ENCODE data around the gene MUC5B.

MUC5B gene

DNA sequence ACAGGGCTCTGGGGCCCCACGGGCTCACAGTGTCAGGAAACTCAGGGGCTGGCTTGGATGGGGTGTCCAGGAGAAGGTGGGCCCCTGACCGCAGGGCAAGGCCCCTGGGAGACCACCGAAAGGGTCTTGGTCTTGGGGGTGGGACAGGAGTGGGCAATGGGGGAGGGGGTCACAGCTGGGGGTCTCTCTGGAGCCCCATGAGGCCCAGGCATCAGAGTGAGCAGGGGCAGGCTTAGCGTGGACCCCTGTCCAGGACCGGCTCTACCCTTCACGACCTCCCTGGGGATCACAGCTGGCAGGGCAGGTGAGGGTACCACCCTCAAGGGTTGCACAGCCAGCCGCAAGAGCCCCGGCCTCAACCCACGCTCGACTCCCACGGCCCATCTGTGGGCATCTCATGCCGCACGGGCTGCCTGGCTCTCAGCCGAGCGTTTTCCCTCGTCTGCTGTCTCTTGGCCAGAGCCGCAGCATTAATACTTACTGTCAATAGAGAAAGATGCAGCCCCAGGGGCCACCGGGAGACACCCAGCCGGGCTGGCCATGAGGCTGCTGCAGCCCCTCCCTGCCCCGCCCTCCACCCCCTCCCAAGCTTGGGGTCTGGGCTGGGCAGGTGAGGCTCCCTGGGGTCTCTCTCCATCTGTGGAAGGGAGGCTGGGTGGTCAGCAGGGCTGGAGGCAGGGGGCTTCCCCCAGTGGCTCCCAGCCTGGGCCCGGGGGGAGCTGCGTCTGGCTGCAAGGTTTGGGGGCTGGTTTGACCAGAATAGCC lies 662 bp downstream of the MUC5B start:
- DNase-seq, result no peak

DNA sequence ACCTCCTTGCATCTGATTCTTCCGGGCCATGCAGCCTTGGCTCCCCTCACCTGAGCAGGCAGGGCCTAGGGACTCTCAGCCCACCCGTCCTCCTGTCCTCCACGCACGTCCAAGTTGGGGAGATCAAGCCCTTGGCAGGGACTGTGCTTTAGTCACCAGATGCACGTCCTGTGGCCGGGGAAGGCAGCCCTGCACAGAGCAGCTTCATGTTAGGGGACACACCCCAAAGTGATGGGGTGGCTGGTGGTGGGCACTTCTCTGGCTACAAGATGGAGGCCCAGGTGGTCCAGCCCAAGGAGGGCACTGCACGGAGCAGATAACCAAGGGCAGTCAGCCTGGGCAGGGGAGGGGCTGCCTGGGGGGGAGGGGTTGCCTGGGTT lies 1.2 kb downstream of the MUC5B start:
- no peak for DNase-seq

DNA sequence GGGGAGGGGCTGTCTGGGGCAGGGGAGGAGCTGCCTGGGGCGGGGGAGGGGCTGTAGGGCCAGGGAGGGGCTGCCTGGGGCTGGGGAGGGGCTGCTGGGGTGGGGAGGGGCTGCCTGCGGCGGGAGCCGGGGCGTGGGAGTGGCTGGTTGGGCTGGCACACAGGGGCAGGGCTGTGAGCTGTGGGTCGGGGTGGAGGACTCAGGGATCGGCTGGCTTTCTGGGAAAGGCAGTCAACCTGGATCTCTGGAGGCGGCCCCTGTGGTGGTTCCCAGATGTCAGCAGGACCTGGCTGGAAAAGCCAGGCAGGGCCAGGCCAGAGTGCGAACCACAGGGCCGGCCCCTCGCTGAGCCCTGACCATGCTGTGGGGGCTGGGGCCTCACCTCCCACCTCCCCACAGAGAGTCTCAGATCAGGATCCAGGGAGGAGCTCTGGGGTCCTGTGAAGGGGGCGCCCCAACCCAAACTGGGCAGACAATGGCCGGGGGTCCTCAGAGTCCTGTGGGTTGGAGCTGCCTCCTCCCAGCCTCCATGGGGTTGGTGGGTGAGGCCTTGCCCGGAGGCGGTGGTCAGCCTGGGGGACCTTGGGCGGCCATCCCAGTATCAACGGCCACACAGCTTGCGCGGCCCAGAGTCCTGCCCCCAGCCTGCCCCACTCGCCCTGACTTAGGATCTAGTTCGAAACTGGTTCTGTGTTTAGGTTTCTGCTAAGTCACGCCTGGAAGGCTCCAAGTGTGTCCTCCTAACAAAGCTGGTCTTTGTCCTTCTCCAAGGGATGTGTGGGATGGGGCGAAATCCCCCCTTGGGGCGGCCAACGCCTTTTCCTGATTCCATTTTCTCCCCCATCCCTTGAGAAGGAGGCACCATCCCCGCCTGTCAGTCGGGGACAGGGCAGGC lies 1.9 kb downstream of the MUC5B start:
- DNase-seq, result no peak

DNA sequence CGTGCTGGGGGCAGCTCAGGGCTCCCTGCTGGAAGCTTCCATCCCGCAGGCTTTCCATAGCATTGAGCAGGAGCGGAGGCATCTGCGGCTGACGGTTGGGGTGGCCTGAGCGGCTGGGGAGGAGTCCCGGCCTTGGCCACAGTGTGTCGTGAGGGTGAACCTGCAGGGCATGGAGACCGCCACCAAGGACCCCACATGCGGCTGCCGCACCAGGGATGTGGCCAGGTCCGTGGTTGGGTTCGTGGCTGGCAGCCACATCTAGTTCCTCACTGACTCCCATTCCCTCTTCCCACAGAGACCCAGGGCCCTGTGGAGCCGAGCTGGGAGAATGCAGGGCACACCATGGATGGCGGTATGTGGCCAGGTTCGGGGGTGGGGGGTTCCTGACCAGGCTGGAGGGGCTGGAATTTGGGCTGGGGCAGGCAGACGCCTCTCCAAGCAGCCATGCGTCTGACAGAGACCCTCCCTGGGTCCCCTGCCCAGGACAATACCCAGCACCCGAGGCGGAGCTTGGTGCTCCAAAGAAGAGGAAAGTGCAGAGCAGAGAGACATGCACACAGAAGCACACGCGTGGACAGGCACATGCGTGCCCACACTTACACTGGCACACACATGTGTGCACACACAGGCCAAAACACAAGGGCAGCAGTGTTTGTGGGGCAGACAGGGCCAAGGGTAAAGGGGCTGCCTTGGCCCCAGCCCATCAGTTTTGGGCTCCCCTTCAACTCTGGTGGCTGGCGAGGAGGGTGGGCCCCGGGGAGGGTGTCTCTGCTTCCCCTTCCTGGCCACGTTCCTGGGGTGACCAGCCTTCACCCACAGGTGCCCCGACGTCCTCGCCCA lies 2.7 kb downstream of the MUC5B start:
- no peak for DNase-seq

DNA sequence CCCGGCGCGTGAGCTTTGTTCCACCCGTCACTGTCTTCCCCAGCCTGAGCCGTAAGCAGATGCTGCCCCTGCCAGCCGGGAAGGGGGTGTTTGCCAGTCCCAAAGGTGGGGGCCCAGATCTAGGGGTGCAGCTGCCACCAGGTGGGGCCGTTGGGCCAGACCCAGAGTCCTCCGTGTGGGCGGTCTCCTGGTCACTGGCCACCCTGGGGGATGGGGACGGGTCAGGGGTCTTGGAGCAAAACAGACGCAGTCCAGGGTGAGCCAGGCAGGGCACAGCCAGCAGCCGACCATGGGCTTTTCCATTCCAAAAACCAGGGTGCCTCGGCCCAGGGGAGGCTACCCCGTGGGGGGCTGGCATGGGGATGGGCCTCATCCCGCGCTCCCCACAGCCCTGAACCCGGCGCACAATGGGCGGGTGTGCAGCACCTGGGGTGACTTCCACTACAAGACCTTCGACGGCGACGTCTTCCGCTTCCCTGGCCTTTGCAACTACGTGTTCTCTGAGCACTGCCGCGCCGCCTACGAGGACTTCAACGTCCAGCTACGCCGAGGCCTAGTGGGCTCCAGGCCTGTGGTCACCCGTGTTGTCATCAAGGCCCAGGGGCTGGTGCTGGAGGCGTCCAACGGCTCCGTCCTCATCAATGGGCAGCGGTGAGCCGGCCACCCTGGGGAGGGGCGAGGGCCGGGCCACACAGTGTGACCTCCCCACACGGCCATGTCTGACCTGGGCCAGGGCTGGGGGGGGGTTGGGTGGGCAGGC lies 3.5 kb downstream of the MUC5B start:
- DNase-seq, result no peak

DNA sequence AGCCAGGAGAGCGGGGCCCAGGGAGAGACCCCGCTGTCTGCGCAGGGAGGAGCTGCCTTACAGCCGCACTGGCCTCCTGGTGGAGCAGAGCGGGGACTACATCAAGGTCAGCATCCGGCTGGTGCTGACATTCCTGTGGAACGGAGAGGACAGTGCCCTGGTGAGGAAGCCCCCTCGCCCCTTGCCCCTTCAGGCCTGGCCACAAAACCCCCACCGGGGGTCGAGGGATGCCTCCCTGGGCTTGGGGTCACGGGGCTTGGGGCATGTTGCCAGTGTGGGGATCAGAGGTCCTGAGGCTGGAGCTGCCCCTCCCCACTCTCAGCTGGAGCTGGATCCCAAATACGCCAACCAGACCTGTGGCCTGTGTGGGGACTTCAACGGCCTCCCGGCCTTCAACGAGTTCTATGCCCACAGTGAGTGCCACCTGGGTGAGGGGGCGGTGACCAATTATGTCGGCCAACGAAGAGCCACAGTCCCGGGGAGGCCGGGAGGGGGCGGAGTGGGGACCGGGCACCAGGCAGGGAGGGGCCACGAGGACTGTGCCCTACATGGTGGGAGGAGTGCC lies 4.2 kb downstream of the MUC5B start:
- DNase-seq, result no peak

DNA sequence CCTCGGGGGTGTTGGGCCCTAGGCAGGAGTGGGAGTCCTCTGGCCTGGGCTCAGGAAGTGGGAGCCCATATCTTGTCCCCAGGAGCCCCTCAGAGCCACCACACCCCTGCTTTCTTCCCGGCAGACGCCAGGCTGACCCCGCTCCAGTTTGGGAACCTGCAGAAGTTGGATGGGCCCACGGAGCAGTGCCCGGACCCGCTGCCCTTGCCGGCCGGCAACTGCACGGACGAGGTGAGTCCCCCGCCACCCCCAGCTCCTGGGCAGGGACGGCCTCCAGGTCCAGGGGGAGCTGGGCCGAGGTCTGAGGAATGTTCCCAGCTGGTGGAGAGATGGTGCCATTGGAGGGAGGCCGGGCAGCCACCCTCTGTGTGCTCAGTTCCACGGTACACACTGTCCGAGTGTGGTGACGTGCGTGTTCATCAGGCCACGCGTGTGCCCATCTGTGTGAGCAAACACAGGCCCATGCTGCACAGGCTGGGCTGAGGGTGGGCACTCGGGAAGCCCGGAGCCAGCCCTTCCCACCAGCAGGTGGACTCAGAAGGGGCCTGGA lies 4.8 kb downstream of the MUC5B start:
- DNase-seq, result no peak

DNA sequence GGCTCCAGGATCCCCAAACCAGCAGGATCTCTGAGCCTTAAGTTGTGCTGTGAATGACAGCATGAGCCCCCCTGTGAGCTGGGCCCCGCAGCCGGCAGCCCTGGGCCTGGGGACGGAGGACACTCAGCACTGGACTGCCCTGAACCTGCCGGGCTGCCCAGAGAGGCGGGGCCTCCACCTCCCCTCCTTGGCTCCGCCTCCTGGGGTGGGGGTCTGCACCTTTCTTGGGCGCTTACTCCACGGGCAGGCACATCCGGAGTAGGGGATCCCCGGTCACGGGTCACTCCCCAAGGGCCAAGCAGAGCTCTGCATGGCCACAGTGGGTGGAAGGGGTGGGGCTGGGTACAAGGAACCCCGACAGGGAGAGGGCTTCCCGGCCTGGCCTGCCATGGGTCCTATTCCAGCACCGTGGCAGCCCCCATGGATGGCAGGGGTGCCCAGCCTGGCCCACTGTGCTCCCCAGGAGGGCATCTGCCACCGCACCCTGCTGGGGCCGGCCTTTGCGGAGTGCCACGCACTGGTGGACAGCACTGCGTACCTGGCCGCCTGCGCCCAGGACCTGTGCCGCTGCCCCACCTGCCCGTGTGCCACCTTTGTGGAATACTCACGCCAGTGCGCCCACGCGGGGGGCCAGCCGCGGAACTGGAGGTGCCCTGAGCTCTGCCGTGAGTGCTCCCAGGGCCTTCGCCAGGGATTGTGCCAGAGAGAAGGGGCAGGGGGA lies 5.4 kb downstream of the MUC5B start:
- no peak for DNase-seq

DNA sequence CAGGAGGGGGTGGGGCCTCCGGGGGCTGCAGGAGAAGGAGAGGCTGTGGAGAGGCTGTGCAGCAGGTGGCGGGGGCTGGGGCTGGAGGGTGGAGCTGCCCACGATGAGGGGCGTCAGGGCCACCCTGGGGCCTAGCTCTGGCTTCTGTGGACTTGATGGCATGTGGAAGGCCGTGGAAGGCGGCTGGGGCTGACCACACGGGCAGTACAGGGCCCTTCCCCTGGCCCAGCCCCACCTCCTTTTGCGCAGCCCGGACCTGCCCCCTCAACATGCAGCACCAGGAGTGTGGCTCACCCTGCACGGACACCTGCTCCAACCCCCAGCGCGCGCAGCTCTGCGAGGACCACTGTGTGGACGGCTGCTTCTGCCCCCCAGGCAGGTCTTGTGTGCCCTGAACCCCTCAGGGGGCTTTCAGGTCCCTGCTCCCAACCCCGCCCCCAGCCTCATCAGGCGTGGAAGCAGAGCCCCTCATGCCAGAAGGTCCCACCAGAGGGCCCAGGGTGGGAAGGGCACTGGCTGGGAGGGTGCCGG lies 6.1 kb downstream of the MUC5B start:
- no peak for DNase-seq

DNA sequence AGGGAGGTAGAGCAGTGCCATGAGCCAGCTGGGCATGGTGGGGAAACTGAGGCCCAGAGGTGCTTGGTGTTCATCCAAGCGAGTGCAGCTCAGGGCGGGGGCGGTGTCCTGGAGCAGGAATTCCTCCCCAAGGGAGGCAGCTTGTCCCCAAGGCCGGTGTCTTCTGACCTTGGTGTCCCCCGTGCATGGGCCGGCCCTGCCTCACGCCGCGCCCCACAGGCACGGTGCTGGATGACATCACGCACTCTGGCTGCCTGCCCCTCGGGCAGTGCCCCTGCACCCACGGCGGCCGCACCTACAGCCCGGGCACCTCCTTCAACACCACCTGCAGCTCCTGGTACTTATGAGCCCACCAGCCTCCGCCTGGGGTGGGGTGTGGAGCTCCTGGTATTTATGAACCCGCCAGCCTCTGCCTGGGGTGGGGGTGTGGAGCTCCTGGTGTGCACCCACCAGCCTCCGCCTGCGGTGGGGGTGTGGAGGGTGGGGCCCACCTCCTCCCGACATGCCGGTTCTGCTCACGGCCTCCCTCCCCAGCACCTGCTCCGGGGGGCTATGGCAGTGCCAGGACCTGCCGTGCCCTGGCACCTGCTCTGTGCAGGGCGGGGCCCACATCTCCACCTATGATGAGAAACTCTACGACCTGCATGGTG lies 6.7 kb downstream of the MUC5B start:
- no peak for DNase-seq

DNA sequence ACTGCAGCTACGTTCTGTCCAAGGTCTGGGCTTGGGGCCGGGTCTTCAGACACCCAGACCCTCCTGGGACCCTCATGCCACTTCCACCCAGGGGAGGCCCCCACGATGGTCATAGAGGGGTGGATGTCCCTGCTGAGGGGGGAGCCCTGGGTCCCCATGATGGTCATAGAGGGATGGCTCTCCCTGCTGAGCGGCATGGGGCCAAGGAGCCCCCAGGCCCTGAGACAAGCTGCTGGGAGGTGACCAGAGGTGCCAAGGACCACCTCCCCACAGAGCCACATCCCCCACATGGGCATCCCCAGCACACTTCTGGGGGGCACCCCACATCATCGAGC lies 7.2 kb downstream of the MUC5B start:
- DNase-seq, result no peak

DNA sequence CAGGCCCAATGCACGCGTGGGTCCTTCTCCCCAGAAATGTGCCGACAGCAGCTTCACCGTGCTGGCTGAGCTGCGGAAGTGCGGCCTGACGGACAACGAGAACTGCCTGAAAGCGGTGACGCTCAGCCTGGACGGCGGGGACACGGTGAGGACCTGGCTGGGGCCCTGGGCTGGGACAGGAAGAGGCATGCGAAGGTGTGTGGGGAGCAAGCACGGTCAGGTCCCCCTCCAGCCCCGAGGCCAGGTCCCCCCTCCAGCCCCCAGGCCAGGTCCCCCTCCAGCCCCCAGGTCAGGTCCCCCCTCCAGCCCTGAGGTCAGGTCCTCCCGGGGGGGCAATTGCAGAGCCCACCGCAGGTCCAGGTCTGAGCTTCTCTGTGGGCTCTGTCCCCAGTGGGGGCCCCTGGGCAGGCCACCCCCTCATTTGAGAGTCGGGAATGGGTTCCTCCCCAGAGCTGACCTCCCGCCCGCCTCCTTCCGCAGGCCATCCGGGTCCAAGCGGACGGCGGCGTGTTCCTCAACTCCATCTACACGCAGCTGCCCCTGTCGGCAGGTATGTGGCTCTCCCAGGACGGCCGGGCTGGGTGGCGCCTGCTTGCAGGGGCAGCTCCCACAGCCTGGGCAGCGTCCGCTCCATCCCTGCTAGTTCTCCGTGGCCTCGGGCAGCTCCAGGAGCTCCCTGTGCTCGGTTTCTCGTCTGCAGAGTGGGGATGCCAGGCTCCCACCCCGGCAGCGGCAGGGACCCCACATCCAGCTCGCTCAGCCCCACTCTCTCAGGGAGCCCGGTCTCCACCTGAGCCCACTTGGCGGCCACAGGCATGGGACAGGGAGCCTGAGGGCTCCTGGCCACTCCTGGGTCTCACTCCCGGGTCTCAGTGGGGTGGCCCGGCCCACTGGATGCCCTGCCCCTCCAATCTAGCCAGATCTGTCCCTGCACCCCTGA lies 7.9 kb downstream of the MUC5B start:
- DNase-seq, result no peak

DNA sequence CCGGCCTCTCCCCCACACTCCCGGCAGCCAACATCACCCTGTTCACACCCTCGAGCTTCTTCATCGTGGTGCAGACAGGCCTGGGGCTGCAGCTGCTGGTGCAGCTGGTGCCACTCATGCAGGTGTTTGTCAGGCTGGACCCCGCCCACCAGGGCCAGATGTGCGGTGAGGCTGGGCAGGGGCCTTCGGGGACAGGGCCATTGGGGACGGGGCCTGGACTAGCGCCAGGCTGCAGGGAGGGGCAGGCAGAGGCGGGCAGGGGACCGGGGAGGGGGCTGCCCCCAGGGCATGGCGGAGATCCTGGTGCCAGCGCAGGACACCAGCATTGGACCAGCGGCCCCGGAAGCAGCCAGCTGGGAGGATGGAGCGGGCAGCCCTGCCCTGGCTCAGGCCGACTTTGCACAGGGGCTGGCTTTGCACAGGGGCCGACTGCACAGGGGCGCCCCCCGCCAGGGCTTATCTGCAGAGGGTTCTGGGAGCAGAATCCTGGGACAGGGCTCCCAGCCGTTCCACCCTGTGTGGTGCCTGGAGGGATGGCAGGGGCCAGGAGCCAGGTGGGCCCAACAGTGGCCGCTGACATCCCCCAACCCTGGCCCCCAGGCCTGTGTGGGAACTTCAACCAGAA lies 8.6 kb downstream of the MUC5B start:
- DNase-seq, result no peak

DNA sequence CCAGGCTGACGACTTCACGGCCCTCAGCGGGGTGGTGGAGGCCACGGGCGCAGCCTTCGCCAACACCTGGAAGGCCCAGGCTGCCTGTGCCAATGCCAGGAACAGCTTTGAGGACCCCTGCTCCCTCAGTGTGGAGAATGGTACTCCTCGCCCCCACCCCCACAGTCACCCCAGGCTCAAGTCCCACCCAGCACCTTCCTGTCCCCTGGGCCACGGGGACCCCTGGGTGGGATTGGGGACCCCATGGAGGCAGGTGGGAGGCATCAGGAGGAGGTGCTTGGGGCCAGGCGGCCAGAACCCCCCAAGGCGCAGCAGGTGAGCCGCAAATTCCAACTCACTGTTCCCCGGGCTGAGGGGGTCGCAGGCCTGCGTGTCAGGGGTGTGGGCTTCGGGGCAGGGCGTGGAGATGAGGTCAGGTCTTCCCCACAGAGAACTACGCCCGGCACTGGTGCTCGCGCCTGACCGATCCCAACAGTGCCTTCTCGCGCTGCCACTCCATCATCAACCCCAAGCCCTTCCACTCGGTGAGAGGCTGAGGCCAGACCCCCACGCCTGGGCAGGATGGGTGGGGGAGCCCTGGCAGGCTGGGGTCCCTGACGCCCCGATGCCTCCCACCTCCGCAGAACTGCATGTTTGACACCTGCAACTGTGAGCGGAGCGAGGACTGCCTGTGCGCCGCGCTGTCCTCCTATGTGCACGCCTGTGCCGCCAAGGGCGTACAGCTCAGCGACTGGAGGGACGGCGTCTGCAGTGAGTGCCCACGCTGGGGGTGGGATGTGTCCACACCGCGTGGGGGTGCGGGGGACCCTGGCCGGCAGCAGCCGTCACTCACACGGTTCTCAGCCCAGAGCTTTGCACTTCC lies 9.4 kb downstream of the MUC5B start:
- DNase-seq, result no peak

DNA sequence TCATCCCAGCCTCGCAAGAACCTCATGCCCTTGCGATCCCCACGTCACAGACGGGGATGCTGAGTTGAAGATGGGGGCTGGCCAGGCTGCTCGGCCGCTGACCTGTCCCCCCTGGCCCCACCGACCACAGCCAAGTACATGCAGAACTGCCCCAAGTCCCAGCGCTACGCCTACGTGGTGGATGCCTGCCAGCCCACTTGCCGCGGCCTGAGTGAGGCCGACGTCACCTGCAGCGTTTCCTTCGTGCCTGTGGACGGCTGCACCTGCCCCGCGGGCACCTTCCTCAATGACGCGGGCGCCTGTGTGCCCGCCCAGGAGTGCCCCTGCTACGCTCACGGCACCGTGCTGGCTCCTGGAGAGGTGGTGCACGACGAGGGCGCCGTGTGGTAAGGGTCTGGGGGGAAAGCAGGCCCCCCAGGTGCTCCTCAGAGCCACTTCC lies 10.0 kb downstream of the MUC5B start:
- no peak for DNase-seq

DNA sequence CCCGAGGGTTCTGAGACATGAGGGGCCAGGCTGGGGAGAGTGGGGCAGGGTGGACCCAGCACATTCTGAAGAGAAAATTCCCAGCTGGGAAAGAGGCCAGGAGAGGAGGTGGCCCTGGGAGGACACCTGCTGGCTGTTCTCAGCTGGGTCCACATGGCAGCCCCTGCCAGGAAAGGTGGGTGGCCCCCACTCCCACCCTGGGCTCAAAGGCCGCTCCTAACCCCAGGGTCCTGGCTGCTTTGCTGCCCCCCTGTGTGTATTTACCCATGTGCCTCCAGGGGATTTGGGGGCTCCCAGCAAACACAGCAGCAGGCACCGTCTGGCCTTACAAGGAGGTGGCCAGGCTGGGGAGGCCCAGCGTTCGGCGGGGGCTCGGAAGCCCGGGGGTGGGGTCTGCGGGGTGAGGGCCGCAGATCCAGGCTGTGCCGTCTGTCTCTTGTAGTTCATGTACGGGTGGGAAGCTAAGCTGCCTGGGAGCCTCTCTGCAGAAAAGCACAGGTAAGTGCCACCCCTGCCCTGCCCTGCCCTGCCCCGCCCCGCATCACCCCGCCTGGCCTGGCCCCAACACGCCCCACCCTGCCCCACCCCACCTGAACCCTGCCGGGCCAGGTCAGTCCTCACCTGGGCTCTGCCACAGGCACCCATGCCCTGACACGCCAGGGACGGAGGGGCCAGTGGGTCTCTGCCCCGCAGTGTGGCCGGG lies 10.6 kb downstream of the MUC5B start:
- DNase-seq, result no peak

DNA sequence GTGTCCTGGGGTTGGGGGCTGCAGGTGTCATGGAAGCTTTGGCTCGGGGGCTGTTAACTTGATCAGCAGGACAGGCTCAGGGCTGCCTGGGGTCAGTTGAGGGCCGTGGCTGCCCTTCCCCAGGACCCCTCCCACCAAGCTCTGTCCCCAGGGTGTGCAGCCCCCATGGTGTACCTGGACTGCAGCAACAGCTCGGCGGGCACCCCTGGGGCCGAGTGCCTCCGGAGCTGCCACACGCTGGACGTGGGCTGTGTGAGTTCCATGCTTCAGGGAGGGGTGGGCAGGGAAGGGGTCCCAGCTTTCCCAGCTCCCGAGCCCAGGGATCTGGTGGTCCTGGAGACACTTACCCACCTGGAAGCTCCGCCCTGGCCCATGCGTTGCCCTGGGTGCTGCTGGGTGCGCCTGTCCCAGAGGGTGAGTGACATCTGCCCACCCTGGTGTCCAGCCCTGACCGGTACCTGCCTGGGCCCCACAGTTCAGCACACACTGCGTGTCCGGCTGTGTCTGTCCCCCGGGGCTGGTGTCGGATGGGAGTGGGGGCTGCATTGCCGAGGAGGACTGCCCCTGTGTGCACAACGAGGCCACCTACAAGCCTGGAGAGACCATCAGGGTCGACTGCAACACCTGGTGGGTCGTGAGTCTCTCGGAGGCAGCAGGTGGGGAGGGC lies 11.3 kb downstream of the MUC5B start:
- DNase-seq, result no peak

Data from fibroblast of upper back skin (primary cell).